Inflammatory macrophage treated with lipopolysaccharide for 4 hours (primary cell): ENCODE measurements around the gene APBB3.
"Not testable (repeated sequence)": the region's sequence is repeated elsewhere in the genome, so short reads cannot be mapped to it uniquely, and the experiment has no call there.

ENCODE experiments used
- DNase-seq: peaks from one replicate; pipeline ENCODE4 v3.0.0-alpha.2; 2020

Gene APBB3, protein sequence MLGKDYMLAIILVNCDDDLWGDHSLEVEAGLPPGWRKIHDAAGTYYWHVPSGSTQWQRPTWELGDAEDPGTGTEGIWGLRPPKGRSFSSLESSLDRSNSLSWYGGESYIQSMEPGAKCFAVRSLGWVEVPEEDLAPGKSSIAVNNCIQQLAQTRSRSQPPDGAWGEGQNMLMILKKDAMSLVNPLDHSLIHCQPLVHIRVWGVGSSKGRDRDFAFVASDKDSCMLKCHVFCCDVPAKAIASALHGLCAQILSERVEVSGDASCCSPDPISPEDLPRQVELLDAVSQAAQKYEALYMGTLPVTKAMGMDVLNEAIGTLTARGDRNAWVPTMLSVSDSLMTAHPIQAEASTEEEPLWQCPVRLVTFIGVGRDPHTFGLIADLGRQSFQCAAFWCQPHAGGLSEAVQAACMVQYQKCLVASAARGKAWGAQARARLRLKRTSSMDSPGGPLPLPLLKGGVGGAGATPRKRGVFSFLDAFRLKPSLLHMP

DNA sequence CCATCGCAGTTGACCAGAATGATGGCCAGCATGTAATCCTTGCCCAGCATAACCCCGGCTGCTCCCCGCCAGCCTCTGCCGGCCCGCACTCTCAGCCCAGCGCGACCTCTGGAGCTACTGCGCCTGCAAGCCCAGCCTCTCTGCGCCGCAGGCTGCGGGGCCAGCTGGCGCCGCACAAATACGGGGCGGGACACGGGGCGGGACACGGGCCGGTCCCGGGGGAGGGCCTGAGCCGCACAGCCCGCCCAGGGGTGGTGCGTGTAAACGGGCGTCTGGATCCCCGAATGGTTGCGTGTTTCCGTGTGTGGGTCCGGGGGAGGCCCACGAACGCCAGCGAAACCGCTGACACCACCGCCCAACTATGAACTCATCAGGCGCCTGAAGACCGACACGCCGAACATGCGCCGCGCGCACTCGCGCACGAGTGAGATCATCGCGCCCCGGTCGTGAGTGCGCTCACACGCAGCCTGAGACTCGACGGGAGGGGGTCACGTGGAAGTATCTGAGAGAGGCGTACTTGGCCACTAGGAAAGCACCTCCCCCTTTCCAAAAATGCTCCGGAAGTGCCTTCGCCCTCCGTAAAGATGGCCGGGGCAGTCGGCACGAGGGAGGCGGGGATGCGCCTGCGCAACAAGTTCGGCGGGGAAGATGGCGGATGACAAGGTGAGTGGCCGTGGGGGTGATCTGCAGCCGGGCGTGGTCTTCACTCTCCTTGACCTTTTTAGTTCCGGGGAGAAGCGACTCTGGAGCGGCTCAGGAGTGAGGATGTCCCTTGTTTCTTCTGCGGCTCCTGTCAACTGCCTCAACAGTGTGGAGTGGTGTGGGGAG is at the start of gene APBB3, which contains the start of gene SLC35A4:
APBB3 (minus strand) TSS at position 403 of the 828 bp plus-strand sequence; CDS start at position 50, 353 bp downstream.
SLC35A4 (plus strand) TSS at position 633 of the 828 bp plus-strand sequence. CDS start 2,342 bp downstream, outside the sequence.
- peak; percentile 100 for DNase-seq

DNA sequence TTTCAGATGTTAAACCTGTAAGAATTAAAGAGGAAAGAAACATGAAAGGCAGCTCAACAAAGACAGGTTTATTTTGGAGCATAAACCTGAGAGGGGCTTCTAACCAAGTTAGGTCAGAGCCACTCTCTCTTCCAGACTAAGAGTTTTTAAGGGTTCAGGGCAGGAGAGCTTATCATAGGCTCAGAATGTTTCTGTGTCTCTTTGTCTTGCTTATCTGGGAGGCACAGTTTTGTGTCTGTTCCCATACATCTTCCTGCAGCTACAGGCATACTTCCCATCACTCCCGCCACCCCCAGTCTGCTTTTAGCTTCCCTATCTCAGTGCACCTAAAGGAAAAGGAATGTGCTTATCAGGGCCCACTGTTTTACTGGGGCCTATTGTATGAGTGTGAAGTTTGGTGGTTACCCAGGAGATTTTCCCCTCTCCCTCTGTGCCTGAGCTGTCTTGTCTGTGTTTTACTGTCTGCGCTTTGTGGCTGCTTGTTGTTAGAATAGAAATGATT is 46.7 kb upstream of the APBB3 start:
- no peak for DNase-seq

DNA sequence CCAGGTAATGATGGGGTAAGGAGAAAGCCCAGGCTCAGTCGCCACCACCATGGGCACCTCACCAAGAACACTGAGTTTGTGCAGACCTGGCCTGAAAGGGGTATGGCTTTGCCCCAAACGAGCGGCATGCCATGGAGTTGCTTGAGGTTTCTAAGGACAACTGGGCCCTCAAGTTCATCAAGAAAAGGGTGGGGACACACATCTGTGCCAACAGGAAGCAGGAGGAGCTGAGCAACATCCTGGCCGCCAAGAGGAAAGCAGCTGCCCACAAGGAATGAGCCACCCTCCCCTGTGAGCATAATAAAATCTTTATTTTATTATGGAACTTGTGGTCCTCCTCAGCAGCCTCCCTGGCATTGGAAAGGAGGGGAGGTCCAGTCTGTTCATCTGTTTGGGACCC is 44.7 kb upstream of the APBB3 start:
- peak; percentile 88 for DNase-seq

DNA sequence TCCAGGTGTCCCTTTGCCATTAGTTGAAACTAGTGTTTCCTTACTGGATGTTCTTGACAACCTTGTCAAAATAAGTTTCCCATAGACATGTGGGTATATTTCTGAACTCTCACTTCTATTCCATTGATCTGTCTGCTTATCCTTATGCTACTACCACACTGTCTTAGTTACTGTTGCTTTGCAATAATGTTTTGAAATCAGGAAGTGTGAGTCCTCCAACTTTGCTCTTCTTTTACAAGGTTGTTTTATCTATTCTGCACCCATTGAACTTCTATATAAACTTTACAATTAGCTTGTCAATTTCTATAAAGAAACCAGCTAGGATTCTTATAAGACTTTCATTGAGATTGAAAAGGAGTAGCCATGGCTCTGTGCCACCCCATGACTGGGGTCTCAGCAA is 44.3 kb upstream of the APBB3 start:
- DNase-seq: peak; percentile 57

DNA sequence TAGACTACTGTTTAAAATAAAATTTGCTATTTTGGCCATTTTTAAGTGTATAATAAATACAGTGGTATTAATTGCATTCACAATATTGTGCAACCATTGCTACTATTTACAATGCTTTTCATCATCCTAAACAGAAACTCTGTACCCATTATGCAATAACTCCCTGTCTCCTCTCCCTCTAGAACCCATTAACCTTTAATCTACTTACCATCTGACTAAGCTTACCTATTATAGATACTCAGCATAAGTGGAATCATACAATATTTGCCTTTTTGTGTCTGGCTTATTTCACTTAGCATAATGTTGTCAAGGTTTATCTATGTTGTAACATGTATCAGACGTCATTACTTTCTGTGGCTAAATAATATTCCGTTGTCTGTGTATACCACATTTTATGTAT is 42.6 kb upstream of the APBB3 start:
- peak; percentile 79 for DNase-seq

DNA sequence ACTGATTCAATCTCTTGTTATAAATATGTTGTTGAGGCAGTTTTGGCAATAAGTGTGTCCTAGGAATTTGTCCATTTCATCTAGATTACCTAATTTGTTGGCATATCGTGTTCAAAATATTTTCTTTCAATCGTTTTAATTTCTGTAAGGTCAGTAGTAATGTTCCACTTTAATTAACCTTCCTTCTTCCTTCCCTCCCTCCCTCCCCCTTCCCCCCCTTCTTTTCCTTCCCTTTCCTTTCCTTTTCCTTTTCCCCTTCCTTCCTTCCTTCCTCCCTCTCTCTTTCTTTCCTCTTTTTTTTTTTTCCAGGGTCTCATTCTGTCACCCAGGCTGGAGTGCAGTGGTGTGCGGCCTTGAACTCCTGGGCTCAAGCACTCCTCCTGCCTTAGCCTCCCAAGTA is 41.5 kb upstream of the APBB3 start:
- DNase-seq: no peak

DNA sequence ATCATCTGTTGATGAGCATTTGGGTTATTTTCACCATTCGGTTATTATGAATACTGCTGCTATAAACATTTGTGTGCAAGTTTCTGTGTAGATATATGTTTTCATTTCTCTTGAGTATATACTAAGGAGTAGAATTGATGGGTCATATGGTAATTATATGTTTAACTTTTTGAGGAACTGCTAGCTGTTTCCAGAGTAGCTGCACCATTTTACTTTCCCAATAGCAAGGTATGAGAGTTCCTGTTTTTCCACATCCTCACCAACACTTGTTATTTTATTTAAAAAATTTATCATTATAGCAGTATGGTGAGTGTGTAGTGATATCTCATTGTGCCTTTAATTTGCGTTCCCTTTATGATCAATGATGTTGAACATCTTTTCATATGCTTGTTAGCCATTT is 39.3 kb upstream of the APBB3 start:
- peak; percentile 47 for DNase-seq

DNA sequence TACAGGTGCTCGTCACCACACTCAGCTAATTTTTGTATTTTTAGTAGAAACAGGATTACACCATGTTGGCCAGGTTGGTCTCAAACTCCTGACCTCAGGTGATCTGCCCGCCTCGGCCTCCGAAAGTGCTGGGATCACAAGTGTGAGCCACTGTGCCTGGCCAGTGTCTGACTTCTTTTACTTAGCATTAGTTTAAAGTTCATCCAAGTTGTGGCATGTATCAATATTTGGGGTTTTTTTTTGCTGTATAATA is 39.0 kb upstream of the APBB3 start:
- DNase-seq: not testable (repeated sequence)

DNA sequence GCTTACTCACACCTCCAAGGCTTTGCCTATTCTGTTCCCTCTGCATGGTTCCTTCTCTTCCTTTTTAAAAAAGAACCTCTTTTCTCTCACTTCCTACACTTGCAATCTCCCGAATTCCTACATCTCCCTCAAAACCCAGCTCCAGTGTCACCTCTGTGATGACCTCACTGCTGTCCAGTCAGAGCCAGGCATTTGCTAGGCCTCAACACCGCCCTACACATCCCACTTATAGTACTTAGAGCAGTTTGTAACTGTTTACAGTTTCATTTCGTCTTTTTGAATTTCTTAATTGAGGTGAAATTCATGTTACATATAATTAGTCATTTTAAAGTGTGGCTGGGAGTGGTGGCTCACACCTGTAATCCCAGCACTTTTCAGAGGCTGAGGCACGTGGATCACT is 37.7 kb upstream of the APBB3 start:
- DNase-seq: peak; percentile 93

DNA sequence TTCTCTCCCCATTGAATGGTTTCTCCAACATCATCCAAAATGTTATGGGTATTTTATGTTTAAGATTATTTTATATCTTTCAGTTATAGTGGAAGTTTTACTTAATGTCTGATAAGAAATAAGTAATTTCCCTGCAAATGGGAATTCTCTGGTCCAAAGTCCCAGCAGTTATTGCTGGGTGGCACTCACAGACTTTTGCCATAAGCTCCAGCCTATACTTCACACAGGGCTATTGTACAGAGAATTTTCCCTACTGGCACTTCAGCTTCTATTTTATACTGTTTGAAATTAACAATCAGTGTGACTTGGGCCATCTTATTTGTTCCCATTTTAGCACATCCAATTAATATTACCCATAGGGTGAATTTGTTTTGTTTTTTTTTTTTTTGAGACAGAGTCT is 35.7 kb upstream of the APBB3 start:
- DNase-seq: no peak

DNA sequence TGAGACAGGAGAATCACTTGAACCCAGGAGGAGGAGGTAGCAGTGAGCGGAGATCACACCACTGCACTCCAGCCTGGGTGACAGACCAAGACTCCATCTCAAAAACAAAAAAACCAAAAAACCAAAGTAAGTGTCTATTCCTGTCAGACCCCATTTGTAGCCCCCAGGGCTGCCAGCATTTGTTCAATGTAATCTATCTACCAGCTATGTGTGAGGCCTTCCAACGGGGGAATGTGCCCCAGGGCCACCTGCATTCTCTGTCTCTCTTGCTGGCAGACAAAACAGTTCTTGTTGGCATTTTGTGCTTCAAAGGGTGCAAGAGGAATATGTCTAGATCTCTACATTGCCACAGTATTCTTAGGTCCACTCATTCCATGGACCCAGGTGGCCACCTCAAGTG is 34.4 kb upstream of the APBB3 start:
- no peak for DNase-seq

DNA sequence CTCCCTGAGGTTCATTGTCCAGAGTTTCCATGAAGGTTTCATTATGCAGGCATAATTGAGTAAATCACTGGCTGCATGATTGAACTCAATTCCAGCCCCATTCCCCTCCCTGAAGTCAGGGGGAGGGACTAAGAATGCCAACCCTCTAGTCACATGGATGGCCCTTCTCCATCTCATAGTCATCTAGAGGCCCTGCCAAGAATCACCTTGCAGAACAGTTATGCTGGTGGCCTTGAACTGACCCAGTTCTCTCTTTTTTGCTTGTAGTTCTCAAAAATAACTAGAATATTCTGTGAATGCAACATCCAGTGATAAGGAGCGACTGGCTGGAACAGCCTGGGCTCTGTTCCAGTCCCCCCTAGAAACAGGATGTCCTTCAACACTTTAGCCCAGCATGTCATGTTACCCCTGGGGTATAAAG is 31.9 kb upstream of the APBB3 start:
- DNase-seq: peak; percentile 44

DNA sequence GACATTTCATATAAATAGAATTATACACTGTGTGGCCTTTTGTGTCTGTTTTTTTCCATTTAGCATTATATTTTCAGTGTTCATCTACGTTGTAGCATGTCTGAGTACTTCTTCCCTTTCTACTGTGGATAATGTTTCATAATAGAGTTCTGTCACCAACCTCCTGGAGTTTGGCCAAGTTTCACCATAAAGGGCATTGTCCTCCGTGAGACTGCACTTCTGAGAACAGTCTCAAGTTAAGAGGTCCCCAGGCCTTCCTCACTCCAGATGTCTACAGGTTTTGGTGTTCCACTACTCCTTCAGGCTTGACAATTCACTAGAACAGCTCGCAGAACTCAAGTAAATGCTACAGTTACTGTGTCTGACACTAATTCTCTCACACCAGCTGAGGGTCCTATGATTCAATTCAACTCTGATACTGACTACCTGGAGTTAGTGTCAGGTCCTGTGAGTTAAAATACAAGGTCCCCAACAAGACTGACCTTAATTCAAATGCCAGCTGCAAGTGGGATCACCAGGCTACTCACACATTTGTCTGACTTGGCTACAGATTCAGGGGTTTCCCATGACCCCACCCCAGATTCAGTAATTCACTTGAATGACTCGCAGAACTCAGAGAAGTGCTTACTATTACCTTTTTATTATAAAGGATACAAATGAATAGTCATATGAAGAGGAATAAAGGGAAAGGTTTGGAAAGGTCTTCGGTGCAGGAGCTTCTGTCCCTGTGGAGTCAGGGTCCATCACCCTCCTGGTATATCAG is 31.3 kb upstream of the APBB3 start:
- peak; percentile 95 for DNase-seq

DNA sequence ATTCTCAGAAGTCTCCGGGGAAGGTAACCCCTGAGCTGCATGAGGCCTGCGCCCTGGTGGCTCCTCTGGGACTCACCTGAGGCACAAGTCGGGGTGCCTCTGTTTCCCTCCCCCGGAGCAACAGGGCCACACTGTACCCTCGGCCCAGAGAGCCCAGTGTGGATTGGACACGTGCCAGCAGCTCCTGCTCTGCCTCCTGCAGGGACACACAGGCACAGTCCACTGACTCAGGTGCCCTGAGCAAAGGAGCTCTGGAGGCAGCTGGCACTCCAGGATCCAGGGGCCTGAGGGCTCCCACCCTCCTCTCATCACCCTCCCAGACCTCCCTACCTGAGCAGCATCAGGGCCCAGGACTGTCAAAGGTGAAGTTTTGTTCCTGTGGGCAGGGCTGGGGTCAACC is 29.8 kb upstream of the APBB3 start:
- no peak for DNase-seq

DNA sequence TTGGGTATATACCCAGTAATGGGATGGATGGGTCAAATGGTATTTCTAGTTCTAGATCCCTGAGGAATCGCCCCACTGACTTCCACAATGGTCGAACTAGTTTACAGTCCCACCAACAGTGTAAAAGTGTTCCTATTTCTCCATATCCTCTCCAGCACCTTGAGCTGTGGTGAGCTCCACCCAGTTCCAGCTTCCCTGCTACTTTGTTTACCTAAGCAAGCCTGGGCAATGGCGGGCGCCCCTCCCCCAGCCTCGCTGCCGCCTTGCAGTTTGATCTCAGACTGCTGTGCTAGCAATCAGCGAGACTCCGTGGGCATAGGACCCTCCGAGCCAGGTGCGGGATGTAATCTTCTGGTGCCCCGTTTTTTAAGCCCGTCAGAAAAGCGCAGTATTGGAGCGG is 28.7 kb upstream of the APBB3 start:
- DNase-seq: not testable (repeated sequence)

DNA sequence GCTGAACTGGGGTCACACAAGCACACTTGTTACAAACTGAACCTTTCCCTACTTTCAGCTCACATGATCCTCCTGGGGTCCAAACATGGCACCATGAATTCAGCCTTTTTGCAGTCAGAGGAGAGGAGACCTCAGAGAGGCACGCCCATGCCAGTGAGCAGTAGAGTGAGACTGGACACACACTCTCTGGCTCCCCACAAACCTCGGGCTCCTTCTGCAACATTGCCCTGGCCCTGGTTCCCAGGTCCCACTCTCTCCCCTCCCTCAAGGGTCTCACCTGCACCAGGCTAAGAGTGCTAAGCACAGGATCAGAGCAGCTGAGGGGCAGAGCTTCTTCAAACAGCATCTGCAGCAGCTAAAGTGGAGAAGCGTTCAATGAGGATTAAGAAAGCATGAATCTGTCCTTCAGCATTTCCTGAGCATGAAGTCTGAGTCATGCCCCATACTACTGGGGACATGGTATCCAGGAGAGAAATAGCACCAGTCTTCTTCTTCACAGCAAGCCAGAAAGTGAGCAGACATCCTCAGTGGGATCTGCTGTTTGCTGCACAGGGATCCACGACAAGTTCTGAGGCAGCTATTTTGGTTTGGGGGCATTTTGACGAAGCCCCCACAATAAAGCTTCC is 27.5 kb upstream of the APBB3 start:
- peak; percentile 78 for DNase-seq

DNA sequence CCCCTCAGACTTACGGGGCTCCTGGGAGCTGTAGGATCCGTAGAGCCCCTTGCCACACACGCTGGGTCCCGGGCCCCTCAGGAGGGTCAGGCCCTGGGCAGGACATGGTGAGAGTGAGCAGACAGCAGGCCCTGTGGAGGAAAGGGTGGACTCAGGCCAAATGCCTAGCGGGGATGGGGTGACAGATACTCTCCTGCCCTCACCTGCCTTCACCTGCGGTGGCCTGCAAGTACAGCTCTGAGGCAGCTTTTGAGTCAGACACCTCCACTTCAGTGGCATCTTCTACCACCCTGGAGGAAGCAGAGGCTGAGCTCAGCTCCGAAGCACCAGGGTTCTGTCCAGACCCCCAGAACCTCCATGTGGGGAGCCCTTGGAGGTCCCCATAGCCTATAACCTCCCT is 26.5 kb upstream of the APBB3 start:
- DNase-seq: no peak

DNA sequence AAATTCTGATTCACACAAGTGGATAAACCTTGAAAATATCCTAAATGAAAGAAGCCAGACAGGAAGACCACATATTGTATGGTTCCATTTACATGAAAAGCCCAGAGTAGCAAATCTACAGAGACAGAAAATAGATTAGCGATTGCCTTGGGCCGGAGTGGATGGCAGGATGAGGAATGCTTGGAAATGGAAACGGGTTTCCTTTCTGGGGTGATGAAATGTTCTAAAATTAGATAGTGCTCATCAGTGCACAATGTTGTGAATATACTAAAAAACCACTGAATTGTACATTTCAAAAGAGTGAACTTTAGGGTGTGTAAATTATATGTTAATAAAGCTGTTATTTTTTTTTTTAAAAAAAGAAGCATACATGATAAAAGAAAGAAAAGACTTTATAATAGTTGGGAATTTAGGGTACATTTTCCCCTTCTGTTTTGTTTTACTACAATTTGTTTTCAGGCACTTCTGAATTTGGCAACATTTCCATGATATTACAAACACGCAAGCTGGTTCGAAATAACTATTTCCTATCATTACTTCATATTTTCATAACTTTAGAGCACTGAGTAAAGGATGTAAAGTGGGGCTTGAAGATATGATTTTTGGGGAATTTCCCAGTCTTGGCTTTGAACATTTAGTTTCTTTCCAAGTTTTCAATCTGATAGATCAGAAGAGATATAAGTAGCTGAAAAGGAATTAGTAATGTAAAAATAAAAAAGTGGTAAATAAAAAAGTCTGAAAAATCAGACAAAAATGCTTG is 24.1 kb upstream of the APBB3 start:
- DNase-seq: peak; percentile 87

DNA sequence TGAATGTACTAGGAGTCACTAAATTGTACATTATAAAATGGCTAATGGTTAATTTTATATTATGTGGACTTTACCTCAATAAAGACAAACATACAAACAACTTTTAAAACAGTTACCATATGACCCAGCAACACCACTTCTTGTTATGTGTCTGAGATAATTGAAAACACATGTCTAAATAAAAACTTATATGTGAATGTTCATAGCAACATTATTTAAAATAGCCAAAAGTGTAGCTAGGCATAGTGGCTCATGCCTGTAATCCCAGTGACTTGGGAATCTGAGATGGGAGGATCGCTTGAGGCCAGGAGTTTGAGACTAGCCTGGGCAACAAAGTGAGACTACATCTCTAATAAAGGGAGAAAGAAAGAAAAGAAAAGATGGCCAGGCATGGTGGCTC is 23.1 kb upstream of the APBB3 start:
- no peak for DNase-seq

DNA sequence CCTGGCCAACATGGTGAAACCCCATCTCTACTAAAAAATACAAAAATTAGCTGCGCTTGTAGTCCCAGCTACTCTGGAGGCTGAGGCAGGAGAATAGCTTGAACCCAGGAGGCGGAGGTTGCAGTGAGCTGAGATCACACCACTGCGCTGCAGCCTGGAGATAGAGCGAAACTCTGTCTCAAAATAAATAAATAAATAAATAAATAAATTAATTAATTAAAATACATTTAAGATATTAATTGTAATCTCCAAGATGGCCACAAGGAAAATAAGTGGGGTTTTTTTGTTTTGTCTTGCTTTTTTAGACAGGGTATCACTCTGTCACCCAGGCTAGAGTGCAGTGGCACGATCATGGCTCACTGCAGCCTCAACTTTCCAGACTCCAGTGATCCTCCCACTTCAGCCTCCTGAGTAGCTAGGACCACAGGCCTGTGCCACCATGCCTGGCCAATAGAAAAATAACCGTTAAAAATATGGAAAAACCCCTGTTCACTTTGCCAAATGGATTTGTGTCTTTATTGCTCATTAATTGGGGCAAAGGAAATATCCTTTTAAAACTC is 14.9 kb upstream of the APBB3 start:
- DNase-seq: not testable (repeated sequence)

DNA sequence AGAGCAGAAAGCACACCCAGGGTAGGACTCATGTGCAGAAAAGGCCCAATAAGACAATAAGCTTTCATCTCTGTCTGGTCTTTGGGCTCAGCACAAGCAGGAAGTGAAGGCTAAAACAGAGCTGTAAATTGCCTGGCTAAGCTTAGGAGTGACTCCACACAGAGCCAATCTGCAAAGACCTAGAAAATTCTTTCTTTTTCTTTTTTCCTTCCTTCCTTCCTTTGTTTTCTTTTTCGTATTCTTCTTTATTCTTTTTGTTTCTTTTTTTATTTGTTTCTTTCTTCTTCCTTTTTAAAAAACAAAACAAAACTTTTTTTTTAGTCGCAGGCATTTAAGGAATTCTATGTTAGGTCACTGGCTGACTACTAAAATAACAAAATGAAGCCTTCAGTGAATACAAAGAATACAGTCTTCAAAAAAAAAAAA is 12.4 kb upstream of the APBB3 start:
- peak; percentile 52 for DNase-seq
